Psoas muscle (tissue), 8 donors: ENCODE measurements around the gene CTU2. TPM values are rescaled to one million over a fixed set of nuclear protein-coding genes. Genes with fewer than 3 reads are reported as not detected.

Experiments
- ATAC-seq, 4 donors: fragments of 200-7000 bp; cut with Tn5 transposase; one replicate each; pipeline ENCODE4 v1.9.1; 2020; ENCODE audit warnings: moderate library complexity in 3 of 4, mild to moderate bottlenecking in 2 of 4
- DNase-seq, 2 donors: peaks; one replicate each; pipeline ENCODE4 v3.0.0-alpha.2; 2020
- H3K27ac ChIP-seq: fragments of 200-600 bp; one replicate; pipeline ENCODE4 v1.8.0; 2022
- H3K27me3 ChIP-seq, 3 donors: fragments of 200-600 bp in 1 of 3; one replicate each; pipeline versions ENCODE4 v1.6.1 to v1.8.0; 2013 to 2022; ENCODE audit warnings: low read length in 2 of 3, mild to moderate bottlenecking in 2 of 3, moderate library complexity in 1 of 3; ENCODE audit not compliant: insufficient read depth in 3 of 3
- H3K36me3 ChIP-seq, 2 donors: fragments of 200-600 bp in 1 of 2; one replicate each; pipeline versions ENCODE4 v1.6.1 to v1.8.0; 2013 to 2022; ENCODE audit warnings: low read depth in 1 of 2, mild to moderate bottlenecking in 1 of 2, moderate library complexity in 1 of 2; ENCODE audit not compliant: insufficient read depth in 1 of 2
- H3K4me1 ChIP-seq: fragments of 200-600 bp; one replicate; pipeline ENCODE4 v1.8.0; 2022
- H3K4me3 ChIP-seq: fragments of 200-600 bp; one replicate; pipeline ENCODE4 v1.8.0; 2022; ENCODE audit warnings: mild to moderate bottlenecking
- H3K9me3 ChIP-seq: fragments of 200-600 bp; one replicate; pipeline ENCODE4 v1.8.0; 2022
- CTCF ChIP-seq: fragments of 200-600 bp; IDR thresholded peaks from one replicate; pipeline ENCODE4 v1.8.0; 2022; ENCODE audit warnings: antibody characterized with exemption
- WGBS, 3 donors: extraction: QIAGEN DNeasy Blood & Tissue Kit; methylation state at CpG; one replicate each; pipeline versions ENCODE4 v1.1.6 to v1.1.7; 2013; 5-methylcytosine and 5-hydroxymethylcytosine counted together
- intact Hi-C, 2 donors: fragments of 100-400 bp; cut with DNase I; formaldehyde crosslinking; loops; one replicate each; pipeline versions ENCODE4 v1.11.0 to v1.14.2; 2022
- polyA plus RNA-seq, 3 donors: library from polyadenylated mRNA; stranded (reverse); fragments of 200-250 nt; gene quantifications; one replicate each; pipeline ENCODE4 v1.2.3, GENCODE V29; 2013
- total RNA-seq, 4 donors: library from RNA; stranded (reverse); fragmentation: NEBNext Ultra II Directional in 2 of 4; extraction: Animal tissue kit (Norgen Biotek cat#: 25700) in 2 of 4; gene quantifications; one replicate each; pipeline versions ENCODE4 v1.2.1 to v1.2.4, GENCODE V29; 2021 to 2023
- donor health status: healthy with polysubstance abuse.
- donor health status: DM: no; HTN: no; CAD: no; lungs with moderate emphysema.
- donor health status: Bipolar disorder and iron deficiency.
- donor health status: healthy.
- donor health status: DM: yes; HTN: yes; CAD: no.
- donor health status: DM: no; HTN: no; CAD: no.
- donor health status: DM: no; HTN: no; CAD: no.
- donor health status: DM: yes; HTN: yes; CAD: no.

The CTU2 gene
- total and polyA plus RNA-seq, 7 donors = 12.4 to 24.1 (median 20.2) TPM

- TF ChIP-seq CTCF = no peak
- H3K9me3 ChIP-seq = no peaks in the 10 kb centered on the region
- H3K4me1 ChIP-seq = peaks cover 12% of the 10 kb centered on the region
- ATAC-seq (no peak), DNase-seq (no peak)
- 88 to 92% (median 90%) methylated on average over 45 to 47 of the region's 47 CpGs for WGBS, 3 donors
- no peak overlapping the region for H3K27ac ChIP-seq
- H3K4me3 ChIP-seq = no peak overlapping the region
- peaks cover 3 to 52% of the 10 kb centered on the region in 2 donors for H3K36me3 ChIP-seq
- H3K27me3 ChIP-seq = no peaks in the 10 kb centered on the region
- intact Hi-C loops = no loop called here
These were observed 9.0 kb upstream of the CTU2 start for GRCh38 chr16:88697116-88697830.

GRCh38 chr16:88697831-88698615, 8.3 kb upstream of the CTU2 start:
- Histone ChIP-seq H3K4me3 (no peak overlapping the region), H3K9me3 (no peaks in the 10 kb centered on the region), H3K27me3 (no peaks in the 10 kb centered on the region), H3K36me3 (peaks cover 3 to 58% of the 10 kb centered on the region in 2 donors), H3K27ac (no peak overlapping the region), H3K4me1 (peaks cover 12% of the 10 kb centered on the region)
- 82 to 88% (median 85%) methylated on average over 37 of the region's 37 CpGs for whole genome bisulfite sequencing, 3 donors
- DNase-seq (no peak), ATAC-seq (peak; percentile 28 to 50 (median 40))
- TF ChIP-seq CTCF = peak; percentile 38
- intact Hi-C loops = no loop called here

- no peaks in the 10 kb centered on the region for H3K27me3 ChIP-seq
- peaks cover 3 to 61% of the 10 kb centered on the region in 2 donors for H3K36me3 ChIP-seq
- intact Hi-C loops = no loop called here
- DNase-seq = no peak
- ATAC-seq = no peak
- TF ChIP-seq CTCF = no peak
- 93 to 95% (median 94%) methylated on average over 24 to 25 of the region's 25 CpGs for WGBS, 3 donors
- no peaks in the 10 kb centered on the region for H3K9me3 ChIP-seq
- H3K4me3 ChIP-seq = no peak overlapping the region
- no peak overlapping the region for H3K27ac ChIP-seq
- peaks cover 12% of the 10 kb centered on the region for H3K4me1 ChIP-seq
These were observed 7.7 kb upstream of the CTU2 start for GRCh38 chr16:88698646-88699045.

GRCh38 chr16:88699180-88699579, 7.1 kb upstream of the CTU2 start:
- no peak for TF ChIP-seq CTCF
- intact Hi-C loops = no loop called here
- Histone ChIP-seq H3K4me1 (peaks cover 12% of the 10 kb centered on the region), H3K36me3 (peaks cover 3 to 61% of the 10 kb centered on the region in 2 donors), H3K27ac (no peak overlapping the region), H3K9me3 (no peaks in the 10 kb centered on the region), H3K4me3 (no peak overlapping the region), H3K27me3 (no peaks in the 10 kb centered on the region)
- ATAC-seq = no peak
- no peak for DNase-seq
- WGBS, 3 donors = 94 to 95% (median 94%) methylated on average over 13 to 16 of the region's 16 CpGs
